Right atrium auricular region (tissue), 2 donors: ENCODE measurements around the gene SVIP. TPM values are rescaled to one million over a fixed set of nuclear protein-coding genes. Genes with fewer than 3 reads are reported as not detected.

Experiments used
- DNase-seq: peaks from one replicate; pipeline ENCODE4 v3.0.0-alpha.2; 2019; ENCODE audit warnings: low spot score
- H3K27ac ChIP-seq, 2 donors: fragments of 200-600 bp; sonication (generic); 1 replicate in 1 of 2; 2 replicates in 1 of 2; pipeline ENCODE4 v1.5.1; 2016 to 2019
- H3K27me3 ChIP-seq, 2 donors: fragments of 200-600 bp; sonication (generic); one replicate each; pipeline versions ENCODE4 v1.5.1 to v1.6.0; 2017 to 2019
- H3K36me3 ChIP-seq: fragments of 200-600 bp; sonication (generic); one replicate; pipeline ENCODE4 v1.5.1; 2016
- H3K4me1 ChIP-seq, 2 donors: fragments of 200-600 bp; sonication (generic); one replicate each; pipeline versions ENCODE4 v1.5.1 to v1.6.0; 2017 to 2019
- H3K4me3 ChIP-seq, 2 donors: fragments of 200-600 bp; sonication (generic); 1 replicate in 1 of 2; 2 replicates in 1 of 2; pipeline ENCODE4 v1.5.1; 2017 to 2019; ENCODE audit warnings: mild to moderate bottlenecking in 1 of 2, moderate library complexity in 1 of 2
- H3K9me3 ChIP-seq, 2 donors: fragments of 200-600 bp; sonication (generic); one replicate each; pipeline ENCODE4 v1.5.1; 2019
- CTCF ChIP-seq, 2 donors: fragments of 200-600 bp; sonication (generic); IDR thresholded peaks; one replicate each; pipeline ENCODE4 v1.5.1; 2019; ENCODE audit warnings: antibody characterized with exemption in 2 of 2
- total RNA-seq, 2 donors: library from RNA; depleted of rRNA; stranded (reverse); fragments of >200 nt; gene quantifications; one replicate each; pipeline ENCODE4 v1.1.0, GENCODE V29; 2016

SVIP gene
- total RNA-seq, 2 donors from 2014 or later = 13.1 to 13.9 TPM

DNA sequence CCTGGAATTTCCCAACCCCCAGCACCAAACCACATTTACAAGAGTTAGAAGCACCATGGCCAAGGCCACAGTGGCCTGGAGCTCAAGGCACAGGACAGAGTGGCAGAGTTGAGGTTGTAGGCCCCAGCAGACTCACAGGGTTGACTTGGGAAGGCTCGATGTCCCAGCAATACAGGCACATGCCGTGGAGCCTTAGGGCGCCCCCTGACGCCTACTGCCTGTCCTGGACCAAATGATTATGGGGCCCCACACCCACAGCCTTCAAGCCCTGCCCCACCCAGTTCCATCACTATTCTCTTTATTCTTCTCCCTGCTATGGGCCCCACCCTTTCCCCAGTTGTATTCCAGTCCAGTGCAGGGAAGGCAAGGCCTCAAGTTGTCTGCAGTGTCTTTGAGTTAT, 30.6 kb upstream of the SVIP start, which contains the start of gene CCDC179:
CCDC179 (minus strand) TSS at position 234 of the 400 bp plus-strand sequence; CDS start at position 181, 53 bp downstream.
- Histone ChIP-seq H3K4me3 (no peak within 1 kb of the TSS), H3K9me3 (no peaks in the 10 kb centered on the region), H3K27ac (no peak within 1 kb of the TSS), H3K27me3 (no peaks in the 10 kb centered on the region), H3K36me3 (no peaks in the 10 kb centered on the region), H3K4me1 (no peaks in the 10 kb centered on the region)
- TF ChIP-seq CTCF (IDR thresholded peaks at IDR 0.05) = no peak
- no peak for DNase-seq

DNA sequence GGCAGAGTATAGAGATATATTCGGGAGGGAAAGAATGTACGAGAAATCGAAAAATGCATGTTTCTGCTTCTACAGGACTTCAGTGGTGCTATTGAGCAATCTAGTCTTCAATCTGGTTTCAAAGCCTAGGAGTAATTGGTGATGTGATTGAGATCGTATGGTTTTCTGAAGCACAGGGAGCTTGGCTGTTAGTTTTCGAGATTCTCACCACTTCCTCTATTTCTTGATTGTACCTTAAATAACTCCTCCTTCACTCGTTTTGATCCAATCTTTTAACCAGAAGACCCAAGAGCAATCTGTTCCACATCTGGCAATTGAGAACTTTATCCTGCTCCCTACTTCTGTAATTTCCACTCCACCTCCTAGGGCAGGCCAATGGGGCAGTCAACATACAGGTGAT, 30.2 kb upstream of the SVIP start:
- Histone ChIP-seq H3K4me1 (no peaks in the 10 kb centered on the region), H3K4me3 (no peak overlapping the region), H3K27me3 (no peaks in the 10 kb centered on the region), H3K9me3 (no peaks in the 10 kb centered on the region), H3K36me3 (no peaks in the 10 kb centered on the region), H3K27ac (no peak overlapping the region)
- DNase-seq = no peak
- TF ChIP-seq CTCF (IDR thresholded peaks at IDR 0.05) = no peak

DNA sequence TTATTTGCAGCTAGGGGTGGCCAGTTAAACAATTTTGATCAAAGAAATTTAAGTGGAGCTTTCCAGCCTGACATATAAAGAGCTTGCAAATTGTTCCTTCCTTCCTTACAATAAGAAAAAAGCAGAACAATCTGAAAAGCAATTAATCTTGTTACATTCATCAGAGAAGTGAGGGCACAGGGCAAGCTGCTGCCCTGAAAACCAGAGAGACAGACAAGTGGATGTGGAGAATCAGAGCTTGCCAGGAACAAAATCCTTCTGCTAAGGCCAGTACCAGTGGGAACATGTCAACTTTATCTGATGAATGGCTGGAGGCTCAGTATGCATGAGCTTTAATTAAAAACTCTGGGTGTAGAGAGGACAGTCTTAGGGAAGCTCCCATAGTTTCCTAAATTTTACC, 21.9 kb upstream of the SVIP start:
- Histone ChIP-seq H3K9me3 (no peaks in the 10 kb centered on the region), H3K27ac (no peak overlapping the region), H3K27me3 (no peaks in the 10 kb centered on the region), H3K4me3 (no peak overlapping the region), H3K36me3 (no peaks in the 10 kb centered on the region), H3K4me1 (no peaks in the 10 kb centered on the region)
- no peak for DNase-seq
- no peak for TF ChIP-seq CTCF (IDR thresholded peaks at IDR 0.05)

DNA sequence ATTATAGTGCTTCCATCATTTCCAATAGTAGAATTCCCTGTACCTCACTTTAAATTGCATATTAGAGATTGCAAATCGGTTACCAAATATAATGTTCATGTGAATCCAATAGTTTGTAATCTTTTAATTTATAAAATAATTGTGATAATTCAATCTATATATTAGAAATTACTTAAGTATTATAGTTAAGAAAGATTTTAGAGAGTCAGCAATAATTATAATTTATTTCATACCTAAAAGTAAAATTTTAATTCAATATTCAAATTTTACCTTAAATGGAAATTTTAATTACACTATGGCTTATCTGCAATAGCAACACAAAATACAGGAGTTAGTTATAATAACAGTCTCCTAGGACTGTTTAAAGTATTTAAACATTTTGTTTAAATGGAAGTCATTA, 17.1 kb upstream of the SVIP start:
- H3K4me1 ChIP-seq = no peaks in the 10 kb centered on the region
- TF ChIP-seq CTCF (IDR thresholded peaks at IDR 0.05) = no peak
- H3K4me3 ChIP-seq = no peak overlapping the region
- H3K27me3 ChIP-seq = no peaks in the 10 kb centered on the region
- no peaks in the 10 kb centered on the region for H3K9me3 ChIP-seq
- H3K36me3 ChIP-seq = no peaks in the 10 kb centered on the region
- no peak for DNase-seq
- H3K27ac ChIP-seq = no peak overlapping the region

GRCh38 chr11:22832315-22833015, 2.9 kb upstream of the SVIP start:
- Histone ChIP-seq H3K36me3 (no peaks in the 10 kb centered on the region), H3K27me3 (no peaks in the 10 kb centered on the region), H3K4me3 (no peak overlapping the region), H3K9me3 (no peaks in the 10 kb centered on the region), H3K27ac (no peak overlapping the region), H3K4me1 (peaks cover 0 to 14% of the 10 kb centered on the region in 2 donors)
- TF ChIP-seq CTCF (IDR thresholded peaks at IDR 0.05) = no peak
- DNase-seq = no peak

DNA sequence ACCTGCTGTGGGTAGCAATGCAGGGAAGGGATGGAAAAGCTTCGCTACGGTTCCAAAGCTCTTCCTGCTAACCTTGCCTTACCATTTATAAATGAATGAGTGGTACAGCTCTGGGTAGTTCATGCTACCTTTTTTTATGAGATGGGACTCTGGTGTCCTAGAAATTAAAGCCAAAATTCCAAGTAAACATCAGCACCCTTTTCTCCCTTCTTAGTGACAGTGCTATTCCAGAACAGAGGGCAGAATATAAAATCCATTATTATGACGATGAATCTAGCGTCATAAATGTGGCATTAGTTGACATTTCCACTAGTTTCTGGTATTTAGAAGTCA, 447 bp upstream of the SVIP start:
- no peak overlapping the region for H3K27ac ChIP-seq
- H3K36me3 ChIP-seq = no peaks in the 10 kb centered on the region
- no peaks in the 10 kb centered on the region for H3K9me3 ChIP-seq
- peak overlapping the region in 1 of 2 donors; percentile 92 for H3K4me3 ChIP-seq
- H3K27me3 ChIP-seq = no peaks in the 10 kb centered on the region
- H3K4me1 ChIP-seq = peaks cover 0 to 14% of the 10 kb centered on the region in 2 donors
- no peak for TF ChIP-seq CTCF (IDR thresholded peaks at IDR 0.05)
- no peak for DNase-seq
